Measurements from ENCODE around the gene MIGA2.

The MIGA2 gene

GRCh38 chr9:129059796-129060785 lies 23.7 kb downstream of the MIGA2 start:
- Histone ChIP-seq H4K91ac (ENCODE audit: low read length) (no peak overlapping the region), H3K27me3 (ENCODE audit: control insufficient read depth in 1 of 2, insufficient read depth in 1 of 2, low read length in 2 of 2) (no peaks in the 10 kb centered on the region), H3K4ac (ENCODE audit: low read depth in 1 of 2, low read length in 2 of 2) (no peak overlapping the region), H2BK120ac (ENCODE audit: low read depth, low read length) (no peak overlapping the region), H3K9ac (ENCODE audit: low read length) (no peak overlapping the region), H3K23ac (ENCODE audit: low read length in 2 of 2) (no peak overlapping the region), H3K18ac (ENCODE audit: low read depth in 1 of 2, low read length in 2 of 2) (no peak overlapping the region), H3K14ac (ENCODE audit: low read length in 2 of 2) (no peak overlapping the region), H2BK12ac (ENCODE audit: low read length in 2 of 2) (no peak overlapping the region), H3K4me3 (ENCODE audit: insufficient read depth in 1 of 2, low read depth in 1 of 2, low read length in 2 of 2) (no peak overlapping the region), H2BK5ac (ENCODE audit: low read depth, low read length, poor library complexity, severe bottlenecking) (no peak overlapping the region), H3K79me1 (replicated peaks; ENCODE audit: low read length, poor library complexity, severe bottlenecking) (peaks cover 1% of the 10 kb centered on the region), H3K36me3 (ENCODE audit: control insufficient read depth in 1 of 2, insufficient read depth in 2 of 2, low read depth in 1 of 2, low read length in 2 of 2) (peaks cover 60 to 63% of the 10 kb centered on the region in 2 experiments), H2AFZ (ENCODE audit: low read depth, low read length) (no peak overlapping the region), H2BK15ac (ENCODE audit: low read depth, poor library complexity, severe bottlenecking) (no peak overlapping the region), H2AK5ac (ENCODE audit: low read length, severe bottlenecking) (no peak overlapping the region), H4K8ac (ENCODE audit: low read length) (no peak overlapping the region), H3K4me2 (ENCODE audit: low read length, poor library complexity, severe bottlenecking) (no peak overlapping the region), H3K4me1 (ENCODE audit: control insufficient read depth, insufficient read depth, low read depth, low read length) (peaks cover 9% of the 10 kb centered on the region), H3K27ac (ENCODE audit: low read length, poor library complexity, severe bottlenecking) (no peak overlapping the region), H3K9me3 (ENCODE audit: control insufficient read depth, low read length) (no peaks in the 10 kb centered on the region)
- 98% methylated on average over 37 of the region's 37 CpGs for WGBS
- DNase-seq: no peak

GRCh38 chr9:129060991-129061390 lies 24.6 kb downstream of the MIGA2 start:
- H2AFZ ChIP-seq (ENCODE audit: low read depth, low read length): no peak overlapping the region
- no peak overlapping the region for H2BK120ac ChIP-seq (ENCODE audit: low read depth, low read length)
- no peak overlapping the region for H4K91ac ChIP-seq (ENCODE audit: low read length)
- H2BK5ac ChIP-seq (ENCODE audit: low read depth, low read length, poor library complexity, severe bottlenecking): no peak overlapping the region
- no peak overlapping the region for H3K9ac ChIP-seq (ENCODE audit: low read length)
- H2BK12ac ChIP-seq (ENCODE audit: low read length in 2 of 2): no peak overlapping the region
- 96% methylated on average over 11 of the region's 12 CpGs for WGBS
- no peaks in the 10 kb centered on the region for H3K9me3 ChIP-seq (ENCODE audit: control insufficient read depth, low read length)
- no peak overlapping the region for H3K27ac ChIP-seq (ENCODE audit: low read length, poor library complexity, severe bottlenecking)
- H2BK15ac ChIP-seq (ENCODE audit: low read depth, poor library complexity, severe bottlenecking): no peak overlapping the region
- DNase-seq: no peak
- H4K8ac ChIP-seq (ENCODE audit: low read length): no peak overlapping the region
- H3K14ac ChIP-seq (ENCODE audit: low read length in 2 of 2): no peak overlapping the region
- H3K79me1 ChIP-seq (replicated peaks; ENCODE audit: low read length, poor library complexity, severe bottlenecking): peaks cover 1% of the 10 kb centered on the region
- H3K36me3 ChIP-seq (ENCODE audit: control insufficient read depth in 1 of 2, insufficient read depth in 2 of 2, low read depth in 1 of 2, low read length in 2 of 2): peaks cover 69 to 70% of the 10 kb centered on the region in 2 experiments
- H2AK5ac ChIP-seq (ENCODE audit: low read length, severe bottlenecking): no peak overlapping the region
- H3K4me1 ChIP-seq (ENCODE audit: control insufficient read depth, insufficient read depth, low read depth, low read length): peaks cover 9% of the 10 kb centered on the region
- no peak overlapping the region for H3K4me2 ChIP-seq (ENCODE audit: low read length, poor library complexity, severe bottlenecking)
- H3K4ac ChIP-seq (ENCODE audit: low read depth in 1 of 2, low read length in 2 of 2): no peak overlapping the region
- H3K4me3 ChIP-seq (ENCODE audit: insufficient read depth in 1 of 2, low read depth in 1 of 2, low read length in 2 of 2): no peak overlapping the region
- H3K23ac ChIP-seq (ENCODE audit: low read length in 2 of 2): no peak overlapping the region
- no peak overlapping the region for H3K18ac ChIP-seq (ENCODE audit: low read depth in 1 of 2, low read length in 2 of 2)
- no peaks in the 10 kb centered on the region for H3K27me3 ChIP-seq (ENCODE audit: control insufficient read depth in 1 of 2, insufficient read depth in 1 of 2, low read length in 2 of 2)

GRCh38 chr9:129063061-129063460 lies 26.6 kb downstream of the MIGA2 start:
- DNase-seq: no peak

GRCh38 chr9:129064499-129064908 lies 28.1 kb downstream of the MIGA2 start:
- no peak overlapping the region for H3K4ac ChIP-seq (ENCODE audit: low read depth in 1 of 2, low read length in 2 of 2)
- peaks cover 2% of the 10 kb centered on the region for H3K4me1 ChIP-seq (ENCODE audit: control insufficient read depth, insufficient read depth, low read depth, low read length)
- H3K14ac ChIP-seq (ENCODE audit: low read length in 2 of 2): no peak overlapping the region
- no peak overlapping the region for H2BK12ac ChIP-seq (ENCODE audit: low read length in 2 of 2)
- H3K23ac ChIP-seq (ENCODE audit: low read length in 2 of 2): no peak overlapping the region
- H4K8ac ChIP-seq (ENCODE audit: low read length): no peak overlapping the region
- H2BK120ac ChIP-seq (ENCODE audit: low read depth, low read length): no peak overlapping the region
- DNase-seq: no peak
- H4K91ac ChIP-seq (ENCODE audit: low read length): no peak overlapping the region
- H2AFZ ChIP-seq (ENCODE audit: low read depth, low read length): no peak overlapping the region
- no peaks in the 10 kb centered on the region for H3K27me3 ChIP-seq (ENCODE audit: control insufficient read depth in 1 of 2, insufficient read depth in 1 of 2, low read length in 2 of 2)
- no peak overlapping the region for H2BK15ac ChIP-seq (ENCODE audit: low read depth, poor library complexity, severe bottlenecking)
- H2AK5ac ChIP-seq (ENCODE audit: low read length, severe bottlenecking): no peak overlapping the region
- H3K4me2 ChIP-seq (ENCODE audit: low read length, poor library complexity, severe bottlenecking): no peak overlapping the region
- no peaks in the 10 kb centered on the region for H3K9me3 ChIP-seq (ENCODE audit: control insufficient read depth, low read length)
- peaks cover 73 to 81% of the 10 kb centered on the region in 2 experiments for H3K36me3 ChIP-seq (ENCODE audit: control insufficient read depth in 1 of 2, insufficient read depth in 2 of 2, low read depth in 1 of 2, low read length in 2 of 2)
- peaks cover 1% of the 10 kb centered on the region for H3K79me1 ChIP-seq (replicated peaks; ENCODE audit: low read length, poor library complexity, severe bottlenecking)
- H3K9ac ChIP-seq (ENCODE audit: low read length): no peak overlapping the region
- H3K18ac ChIP-seq (ENCODE audit: low read depth in 1 of 2, low read length in 2 of 2): no peak overlapping the region
- H3K27ac ChIP-seq (ENCODE audit: low read length, poor library complexity, severe bottlenecking): no peak overlapping the region
- WGBS: 98% methylated on average over 8 of the region's 8 CpGs
- no peak overlapping the region for H2BK5ac ChIP-seq (ENCODE audit: low read depth, low read length, poor library complexity, severe bottlenecking)
- no peak overlapping the region for H3K4me3 ChIP-seq (ENCODE audit: insufficient read depth in 1 of 2, low read depth in 1 of 2, low read length in 2 of 2)

More at GRCh38 chr9:129063061-129063460, 26.6 kb downstream of the MIGA2 start:
- Histone ChIP-seq H2BK12ac (ENCODE audit: low read length in 2 of 2) (no peak overlapping the region), H3K9me3 (ENCODE audit: control insufficient read depth, low read length) (no peaks in the 10 kb centered on the region), H4K91ac (ENCODE audit: low read length) (no peak overlapping the region), H3K4me1 (ENCODE audit: control insufficient read depth, insufficient read depth, low read depth, low read length) (peaks cover 9% of the 10 kb centered on the region), H3K27ac (ENCODE audit: low read length, poor library complexity, severe bottlenecking) (no peak overlapping the region), H3K23ac (ENCODE audit: low read length in 2 of 2) (no peak overlapping the region), H3K4ac (ENCODE audit: low read depth in 1 of 2, low read length in 2 of 2) (no peak overlapping the region), H3K9ac (ENCODE audit: low read length) (no peak overlapping the region), H3K79me1 (replicated peaks; ENCODE audit: low read length, poor library complexity, severe bottlenecking) (peaks cover 1% of the 10 kb centered on the region), H3K14ac (ENCODE audit: low read length in 2 of 2) (no peak overlapping the region), H3K27me3 (ENCODE audit: control insufficient read depth in 1 of 2, insufficient read depth in 1 of 2, low read length in 2 of 2) (no peaks in the 10 kb centered on the region), H2BK120ac (ENCODE audit: low read depth, low read length) (no peak overlapping the region), H3K4me2 (ENCODE audit: low read length, poor library complexity, severe bottlenecking) (no peak overlapping the region), H2AK5ac (ENCODE audit: low read length, severe bottlenecking) (no peak overlapping the region), H3K4me3 (ENCODE audit: insufficient read depth in 1 of 2, low read depth in 1 of 2, low read length in 2 of 2) (no peak overlapping the region), H2AFZ (ENCODE audit: low read depth, low read length) (no peak overlapping the region), H3K18ac (ENCODE audit: low read depth in 1 of 2, low read length in 2 of 2) (no peak overlapping the region), H3K36me3 (ENCODE audit: control insufficient read depth in 1 of 2, insufficient read depth in 2 of 2, low read depth in 1 of 2, low read length in 2 of 2) (peaks cover 70 to 77% of the 10 kb centered on the region in 2 experiments), H4K8ac (ENCODE audit: low read length) (no peak overlapping the region), H2BK5ac (ENCODE audit: low read depth, low read length, poor library complexity, severe bottlenecking) (no peak overlapping the region), H2BK15ac (ENCODE audit: low read depth, poor library complexity, severe bottlenecking) (no peak overlapping the region)
- WGBS: 98% methylated on average over 9 of the region's 9 CpGs

All from mesenchymal stem cell (in vitro differentiated cells and primary cell).